ENCODE measurements around the gene IL23R.

Gene IL23R

GRCh38 chr1:67171978-67172377 lies 5.7 kb downstream of the IL23R start:
- TF ChIP-seq EZH2phosphoT487 (conservative IDR thresholded peaks at IDR 0.05; ENCODE audit: low read length): no peak
- TF ChIP-seq, protein P1, sequence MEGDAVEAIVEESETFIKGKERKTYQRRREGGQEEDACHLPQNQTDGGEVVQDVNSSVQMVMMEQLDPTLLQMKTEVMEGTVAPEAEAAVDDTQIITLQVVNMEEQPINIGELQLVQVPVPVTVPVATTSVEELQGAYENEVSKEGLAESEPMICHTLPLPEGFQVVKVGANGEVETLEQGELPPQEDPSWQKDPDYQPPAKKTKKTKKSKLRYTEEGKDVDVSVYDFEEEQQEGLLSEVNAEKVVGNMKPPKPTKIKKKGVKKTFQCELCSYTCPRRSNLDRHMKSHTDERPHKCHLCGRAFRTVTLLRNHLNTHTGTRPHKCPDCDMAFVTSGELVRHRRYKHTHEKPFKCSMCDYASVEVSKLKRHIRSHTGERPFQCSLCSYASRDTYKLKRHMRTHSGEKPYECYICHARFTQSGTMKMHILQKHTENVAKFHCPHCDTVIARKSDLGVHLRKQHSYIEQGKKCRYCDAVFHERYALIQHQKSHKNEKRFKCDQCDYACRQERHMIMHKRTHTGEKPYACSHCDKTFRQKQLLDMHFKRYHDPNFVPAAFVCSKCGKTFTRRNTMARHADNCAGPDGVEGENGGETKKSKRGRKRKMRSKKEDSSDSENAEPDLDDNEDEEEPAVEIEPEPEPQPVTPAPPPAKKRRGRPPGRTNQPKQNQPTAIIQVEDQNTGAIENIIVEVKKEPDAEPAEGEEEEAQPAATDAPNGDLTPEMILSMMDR (IDR thresholded peaks at IDR 0.05; ENCODE audit: insufficient read depth, low read length, poor library complexity, severe bottlenecking): no peak
- no peak overlapping the region for H3K27ac ChIP-seq (ENCODE audit: low read depth, low read length)
- no peak overlapping the region for H2AFZ ChIP-seq (ENCODE audit: low read depth, low read length, severe bottlenecking)
- H3K27me3 ChIP-seq (ENCODE audit: low read length): no peaks in the 10 kb centered on the region
- H3K4me2 ChIP-seq (ENCODE audit: low read depth, low read length, poor library complexity, severe bottlenecking): no peak overlapping the region
- H3K36me3 ChIP-seq (ENCODE audit: low read length): no peaks in the 10 kb centered on the region
- H3K9me2 ChIP-seq (replicated peaks; ENCODE audit: insufficient read depth, low read length): no peaks in the 10 kb centered on the region
- no peaks in the 10 kb centered on the region for H3K79me2 ChIP-seq (ENCODE audit: insufficient read depth, low read length)
- no peaks in the 10 kb centered on the region for H4K20me1 ChIP-seq (ENCODE audit: low read depth, low read length)
- H3K9ac ChIP-seq (ENCODE audit: low read length): no peak overlapping the region
- no peaks in the 10 kb centered on the region for H3K9me3 ChIP-seq (ENCODE audit: insufficient read depth, low read length)
- H3F3A ChIP-seq (ENCODE audit: insufficient read depth): no peaks in the 10 kb centered on the region
- H3K4me3 ChIP-seq (ENCODE audit: insufficient read depth, low read length, poor library complexity, severe bottlenecking): no peak overlapping the region

- Histone ChIP-seq H3K79me2 (ENCODE audit: insufficient read depth, low read length) (no peaks in the 10 kb centered on the region), H3F3A (ENCODE audit: insufficient read depth) (no peaks in the 10 kb centered on the region), H3K36me3 (ENCODE audit: low read length) (no peaks in the 10 kb centered on the region)
Observed at GRCh38 chr1:67173988-67174387, 7.7 kb downstream of the IL23R start.

DNA sequence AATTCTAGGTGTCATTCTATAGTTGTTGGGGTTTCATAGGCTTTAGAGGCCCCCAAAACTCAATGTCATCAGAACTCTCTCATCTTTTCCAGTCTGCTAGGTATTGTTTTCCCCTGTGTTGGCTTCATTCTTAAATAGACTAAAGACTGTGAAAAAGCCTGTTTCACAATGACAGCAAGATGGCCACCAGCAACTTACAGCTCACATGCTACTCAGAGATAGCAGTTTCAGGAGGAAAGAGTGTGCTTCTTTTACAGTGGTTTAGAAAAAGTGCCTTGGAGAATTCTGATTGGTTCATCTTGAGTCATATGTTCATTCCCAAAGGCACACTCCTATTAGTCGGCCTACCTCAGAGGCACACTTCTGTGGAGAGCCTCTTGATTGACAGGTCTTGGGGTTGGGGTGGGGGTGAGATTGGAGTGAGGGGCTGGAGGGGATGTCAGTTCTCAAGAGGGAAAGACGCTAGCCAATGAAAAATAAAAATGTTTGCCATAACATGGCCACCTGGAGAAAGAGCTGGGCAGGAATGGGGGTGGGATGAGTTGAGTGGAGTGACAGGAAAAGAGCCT lies 8.5 kb downstream of the IL23R start:
- Histone ChIP-seq H3K9me2 (replicated peaks; ENCODE audit: insufficient read depth, low read length) (no peaks in the 10 kb centered on the region), H3K27ac (ENCODE audit: low read depth, low read length) (no peak overlapping the region), H3K9ac (ENCODE audit: low read length) (no peak overlapping the region), H3K36me3 (ENCODE audit: low read length) (no peaks in the 10 kb centered on the region), H4K20me1 (ENCODE audit: low read depth, low read length) (no peaks in the 10 kb centered on the region), H3K27me3 (ENCODE audit: low read length) (no peaks in the 10 kb centered on the region), H3K9me3 (ENCODE audit: insufficient read depth, low read length) (no peaks in the 10 kb centered on the region), H3K79me2 (ENCODE audit: insufficient read depth, low read length) (no peaks in the 10 kb centered on the region), H2AFZ (ENCODE audit: low read depth, low read length, severe bottlenecking) (no peak overlapping the region), H3K4me3 (ENCODE audit: insufficient read depth, low read length, poor library complexity, severe bottlenecking) (no peak overlapping the region), H3F3A (ENCODE audit: insufficient read depth) (no peaks in the 10 kb centered on the region), H3K4me2 (ENCODE audit: low read depth, low read length, poor library complexity, severe bottlenecking) (no peak overlapping the region)
- TF ChIP-seq, protein P1 (IDR thresholded peaks at IDR 0.05; ENCODE audit: insufficient read depth, low read length, poor library complexity, severe bottlenecking): no peak
- no peak for TF ChIP-seq EZH2phosphoT487 (conservative IDR thresholded peaks at IDR 0.05; ENCODE audit: low read length)

More at GRCh38 chr1:67173988-67174387, 7.7 kb downstream of the IL23R start:
- Histone ChIP-seq H3K4me3 (ENCODE audit: insufficient read depth, low read length, poor library complexity, severe bottlenecking) (no peak overlapping the region), H3K9me3 (ENCODE audit: insufficient read depth, low read length) (no peaks in the 10 kb centered on the region), H4K20me1 (ENCODE audit: low read depth, low read length) (no peaks in the 10 kb centered on the region), H3K27me3 (ENCODE audit: low read length) (no peaks in the 10 kb centered on the region), H3K27ac (ENCODE audit: low read depth, low read length) (no peak overlapping the region), H3K4me2 (ENCODE audit: low read depth, low read length, poor library complexity, severe bottlenecking) (no peak overlapping the region), H2AFZ (ENCODE audit: low read depth, low read length, severe bottlenecking) (no peak overlapping the region), H3K9ac (ENCODE audit: low read length) (no peak overlapping the region), H3K9me2 (replicated peaks; ENCODE audit: insufficient read depth, low read length) (no peaks in the 10 kb centered on the region)
- TF ChIP-seq, protein P1 (IDR thresholded peaks at IDR 0.05; ENCODE audit: insufficient read depth, low read length, poor library complexity, severe bottlenecking): no peak
- no peak for TF ChIP-seq EZH2phosphoT487 (conservative IDR thresholded peaks at IDR 0.05; ENCODE audit: low read length)

Measured in SU-DHL-6 (cell line).